HL-60 (cell line): Measurements from ENCODE around the gene SMG9.

Experiments used
- TF ChIP-seq, protein P1 (sequence below): IDR thresholded peaks from 2 replicates; pipeline ENCODE4 v1.6.1; 2012; ENCODE audit warnings: low read depth; ENCODE audit not compliant: insufficient replicate concordance
- TF ChIP-seq, protein P2 (sequence below): IDR thresholded peaks from one replicate; pipeline ENCODE4 v1.5.1; 2011; ENCODE audit warnings: low read length, control low read depth, inconsistent platforms; ENCODE audit not compliant: insufficient read depth

DNA sequence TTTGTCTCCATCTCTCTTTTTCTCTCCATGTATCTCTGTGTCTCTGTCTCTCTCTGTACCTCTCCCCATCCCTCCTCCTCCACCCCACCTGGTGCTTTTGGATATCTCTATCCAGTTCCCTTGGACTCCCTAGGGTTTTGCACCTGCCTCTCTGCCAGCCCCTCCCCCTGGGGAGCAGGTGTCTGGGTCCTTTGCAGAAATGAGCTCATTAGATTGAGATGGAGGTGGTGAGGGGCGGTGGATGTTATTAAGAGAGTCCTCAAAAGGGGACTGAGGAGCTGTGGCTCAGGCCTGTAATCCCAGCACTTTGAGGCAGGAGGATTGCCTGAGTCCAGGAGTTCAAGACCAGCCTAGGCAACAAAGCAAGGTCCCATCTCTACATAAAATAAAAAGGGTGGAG, 23.9 kb upstream of the SMG9 start:
- TF ChIP-seq, protein P1, sequence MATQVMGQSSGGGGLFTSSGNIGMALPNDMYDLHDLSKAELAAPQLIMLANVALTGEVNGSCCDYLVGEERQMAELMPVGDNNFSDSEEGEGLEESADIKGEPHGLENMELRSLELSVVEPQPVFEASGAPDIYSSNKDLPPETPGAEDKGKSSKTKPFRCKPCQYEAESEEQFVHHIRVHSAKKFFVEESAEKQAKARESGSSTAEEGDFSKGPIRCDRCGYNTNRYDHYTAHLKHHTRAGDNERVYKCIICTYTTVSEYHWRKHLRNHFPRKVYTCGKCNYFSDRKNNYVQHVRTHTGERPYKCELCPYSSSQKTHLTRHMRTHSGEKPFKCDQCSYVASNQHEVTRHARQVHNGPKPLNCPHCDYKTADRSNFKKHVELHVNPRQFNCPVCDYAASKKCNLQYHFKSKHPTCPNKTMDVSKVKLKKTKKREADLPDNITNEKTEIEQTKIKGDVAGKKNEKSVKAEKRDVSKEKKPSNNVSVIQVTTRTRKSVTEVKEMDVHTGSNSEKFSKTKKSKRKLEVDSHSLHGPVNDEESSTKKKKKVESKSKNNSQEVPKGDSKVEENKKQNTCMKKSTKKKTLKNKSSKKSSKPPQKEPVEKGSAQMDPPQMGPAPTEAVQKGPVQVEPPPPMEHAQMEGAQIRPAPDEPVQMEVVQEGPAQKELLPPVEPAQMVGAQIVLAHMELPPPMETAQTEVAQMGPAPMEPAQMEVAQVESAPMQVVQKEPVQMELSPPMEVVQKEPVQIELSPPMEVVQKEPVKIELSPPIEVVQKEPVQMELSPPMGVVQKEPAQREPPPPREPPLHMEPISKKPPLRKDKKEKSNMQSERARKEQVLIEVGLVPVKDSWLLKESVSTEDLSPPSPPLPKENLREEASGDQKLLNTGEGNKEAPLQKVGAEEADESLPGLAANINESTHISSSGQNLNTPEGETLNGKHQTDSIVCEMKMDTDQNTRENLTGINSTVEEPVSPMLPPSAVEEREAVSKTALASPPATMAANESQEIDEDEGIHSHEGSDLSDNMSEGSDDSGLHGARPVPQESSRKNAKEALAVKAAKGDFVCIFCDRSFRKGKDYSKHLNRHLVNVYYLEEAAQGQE, result no peak
- TF ChIP-seq, protein P2, sequence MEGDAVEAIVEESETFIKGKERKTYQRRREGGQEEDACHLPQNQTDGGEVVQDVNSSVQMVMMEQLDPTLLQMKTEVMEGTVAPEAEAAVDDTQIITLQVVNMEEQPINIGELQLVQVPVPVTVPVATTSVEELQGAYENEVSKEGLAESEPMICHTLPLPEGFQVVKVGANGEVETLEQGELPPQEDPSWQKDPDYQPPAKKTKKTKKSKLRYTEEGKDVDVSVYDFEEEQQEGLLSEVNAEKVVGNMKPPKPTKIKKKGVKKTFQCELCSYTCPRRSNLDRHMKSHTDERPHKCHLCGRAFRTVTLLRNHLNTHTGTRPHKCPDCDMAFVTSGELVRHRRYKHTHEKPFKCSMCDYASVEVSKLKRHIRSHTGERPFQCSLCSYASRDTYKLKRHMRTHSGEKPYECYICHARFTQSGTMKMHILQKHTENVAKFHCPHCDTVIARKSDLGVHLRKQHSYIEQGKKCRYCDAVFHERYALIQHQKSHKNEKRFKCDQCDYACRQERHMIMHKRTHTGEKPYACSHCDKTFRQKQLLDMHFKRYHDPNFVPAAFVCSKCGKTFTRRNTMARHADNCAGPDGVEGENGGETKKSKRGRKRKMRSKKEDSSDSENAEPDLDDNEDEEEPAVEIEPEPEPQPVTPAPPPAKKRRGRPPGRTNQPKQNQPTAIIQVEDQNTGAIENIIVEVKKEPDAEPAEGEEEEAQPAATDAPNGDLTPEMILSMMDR, result no peak
